Measurements from ENCODE around the gene NEDD4L. TPM values are rescaled to one million over a fixed set of nuclear protein-coding genes. Genes with fewer than 3 reads are reported as not detected.

Gene NEDD4L
- total and polyA plus RNA-seq, 10 of the 15 experiments (the other 5 are each of a cell fraction or from before 2014, with no cell fraction given): 7.4 to 24.0 (median 17.7) TPM

- Histone ChIP-seq H3K27me3 (replicated peaks in 1 of 2; ENCODE audit: control insufficient read depth in 2 of 2, insufficient read depth in 2 of 2, low read length in 1 of 2) (no peaks in the 10 kb centered on the region), H3K79me2 (ENCODE audit: control insufficient read depth, insufficient read depth, low read length) (no peaks in the 10 kb centered on the region), H3K4me3 (no peak overlapping the region), H3K36me3 (ENCODE audit: control insufficient read depth in 2 of 2, insufficient read depth in 2 of 2, low read length in 1 of 2) (peaks cover 0 to 3% of the 10 kb centered on the region in 2 experiments; a peak in 1 of 4 replicates), H2AFZ (ENCODE audit: control insufficient read depth, low read depth, low read length) (no peak overlapping the region), H3K9ac (ENCODE audit: control insufficient read depth, insufficient read depth, low read length) (no peak overlapping the region), H4K20me1 (ENCODE audit: control insufficient read depth, insufficient read depth) (no peaks in the 10 kb centered on the region), H3K4me1 (ENCODE audit: control insufficient read depth, insufficient read depth, low read length) (no peaks in the 10 kb centered on the region), H3K4me2 (ENCODE audit: control insufficient read depth, insufficient read depth) (no peak overlapping the region), H3K9me3 (replicated peaks; ENCODE audit: control insufficient read depth, insufficient read depth, low read length) (no peaks in the 10 kb centered on the region), H3K27ac (ENCODE audit: control insufficient read depth, insufficient read depth) (no peak overlapping the region)
- ChIA-PET SMC1A (ENCODE audit: uncharacterized antibody, unreplicated experiment) (interaction anchor here (0.7 to 1.4 kb wide), 2 partner anchors 11 to 790 kb away, joined by 4 read pairs; no protein-coding TSS in a partner anchor), POLR2A (interaction anchor here (0.7 kb wide), 1 partner anchor 29 kb away, joined by 3 read pairs; no protein-coding TSS in a partner anchor), CTCF (interaction anchor here (1.0 to 1.7 kb wide), 4 partner anchors 22 to 402 kb away, joined by 3 to 4 read pairs (median 4); no protein-coding TSS in a partner anchor), RAD21 (ENCODE audit: unreplicated experiment) (no interaction called here)
- FAIRE-seq: no peak
- in situ Hi-C loops (cut with MboI) (no loop called here), intact Hi-C loops (cut with micrococcal nuclease; ENCODE audit: unreplicated experiment) (no loop called here)
- no peak for ATAC-seq
- BruUV-seq (replicated peaks): no TSS peak
- no peak for DNase-seq (ENCODE audit: low read depth, low spot score)
- WGBS (ENCODE audit: insufficient coverage, insufficient replicate concordance, low lambda C conversion rate, missing lambda C conversion rate): 47% methylated on average over 8 of the region's 8 CpGs
- TF ChIP-seq ATF7 (IDR thresholded peaks at IDR 0.05; ENCODE audit: low read depth): no peak
- no peak for TF ChIP-seq RBBP5 (conservative IDR thresholded peaks at IDR 0.05)
- no peak for TF ChIP-seq BMI1 (IDR thresholded peaks at IDR 0.05; ENCODE audit: borderline replicate concordance)
- no peak for TF ChIP-seq SMC3 (IDR thresholded peaks at IDR 0.05; ENCODE audit: borderline replicate concordance, low read length)
- TF ChIP-seq CEBPZ (IDR thresholded peaks at IDR 0.05; ENCODE audit: low read depth, low read length): no peak
- no peak for TF ChIP-seq SREBF1 (IDR thresholded peaks at IDR 0.05; ENCODE audit: low read length)
- no peak for TF ChIP-seq RB1 (IDR thresholded peaks at IDR 0.05; ENCODE audit: borderline replicate concordance)
- no peak for TF ChIP-seq POU2F2 (IDR thresholded peaks at IDR 0.05; ENCODE audit: borderline replicate concordance, low read depth, low read length)
- TF ChIP-seq MAX (IDR thresholded peaks at IDR 0.05; ENCODE audit: low read depth, low read length): no peak
- no peak for TF ChIP-seq RFX5 (IDR thresholded peaks at IDR 0.05; ENCODE audit: low read depth, low read length)
- TF ChIP-seq NKRF (conservative IDR thresholded peaks at IDR 0.05): no peak
- TF ChIP-seq NFYA (IDR thresholded peaks at IDR 0.05; ENCODE audit: borderline replicate concordance, low read depth, low read length): no peak
- no peak for TF ChIP-seq POLR2A (IDR thresholded peaks at IDR 0.05; ENCODE audit: low read depth, low read length)
- no peak for TF ChIP-seq NFXL1 (IDR thresholded peaks at IDR 0.05; ENCODE audit: borderline replicate concordance)
- no peak for TF ChIP-seq GATAD2B (conservative IDR thresholded peaks at IDR 0.05; ENCODE audit: low read depth)
- TF ChIP-seq, protein P1, sequence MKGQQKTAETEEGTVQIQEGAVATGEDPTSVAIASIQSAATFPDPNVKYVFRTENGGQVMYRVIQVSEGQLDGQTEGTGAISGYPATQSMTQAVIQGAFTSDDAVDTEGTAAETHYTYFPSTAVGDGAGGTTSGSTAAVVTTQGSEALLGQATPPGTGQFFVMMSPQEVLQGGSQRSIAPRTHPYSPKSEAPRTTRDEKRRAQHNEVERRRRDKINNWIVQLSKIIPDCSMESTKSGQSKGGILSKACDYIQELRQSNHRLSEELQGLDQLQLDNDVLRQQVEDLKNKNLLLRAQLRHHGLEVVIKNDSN (IDR thresholded peaks at IDR 0.05; ENCODE audit: borderline replicate concordance, extremely low read length, insufficient read depth, low read depth, low read length): no peak
- no peak for TF ChIP-seq FOXM1 (IDR thresholded peaks at IDR 0.05; ENCODE audit: low read depth, low read length)
These were observed 318.1 kb downstream of the NEDD4L start for GRCh38 chr18:58362027-58362575.
